ENCODE data around the gene FNTB. TPM values are rescaled to one million over a fixed set of nuclear protein-coding genes. Genes with fewer than 3 reads are reported as not detected.
A peak's percentile ranks its signal among the peaks of the same experiment; 100 is the strongest.

Gene FNTB
- total and polyA plus RNA-seq, 2 experiments from 2014 or later, result 8.6 to 12.5 TPM

GRCh38 chr14:64944041-64944440 lies 42.7 kb upstream of the FNTB start:
- H3K27me3 ChIP-seq (ENCODE audit: insufficient read depth), result no peaks in the 10 kb centered on the region
- Mint-ChIP-seq H3K9me3 (no peaks in the 10 kb centered on the region), H3K27me3 (ENCODE audit: insufficient read depth, low read depth, poor library complexity) (peaks cover 3% of the 10 kb centered on the region), H3K4me1 (peaks cover 25% of the 10 kb centered on the region), H3K27ac (peak overlapping the region; percentile 53; the same call in 1 of the 2 replicates), H3K4me3 (no peak overlapping the region), H3K36me3 (ENCODE audit: low read depth) (peaks cover 12% of the 10 kb centered on the region)
- DNase-seq (ENCODE audit: low spot score) (no peak), ATAC-seq (no peak)
- no peaks in the 10 kb centered on the region for H4K20me1 ChIP-seq (replicated peaks; ENCODE audit: insufficient read depth)
- H3F3A ChIP-seq (replicated peaks; ENCODE audit: low read depth), result no peaks in the 10 kb centered on the region
- H3K27ac ChIP-seq (ENCODE audit: low read depth), result no peak overlapping the region
- no peak overlapping the region for H2AFZ ChIP-seq
- H3K79me2 ChIP-seq (replicated peaks; ENCODE audit: insufficient read depth), result no peaks in the 10 kb centered on the region
- H3K9me2 ChIP-seq (ENCODE audit: insufficient read depth), result no peaks in the 10 kb centered on the region
- no peak overlapping the region for H3K4me3 ChIP-seq
- H3K4me2 ChIP-seq, result no peak overlapping the region
- peaks cover 2% of the 10 kb centered on the region; the same call in 1 of the 2 replicates for H3K36me3 ChIP-seq (ENCODE audit: insufficient read depth)
- H3K4me1 ChIP-seq (ENCODE audit: insufficient read depth), result peaks cover 21% of the 10 kb centered on the region
- TF ChIP-seq EZH2phosphoT487 (IDR thresholded peaks at IDR 0.05; ENCODE audit: unreplicated experiment), result no peak
- TF ChIP-seq, protein P1, sequence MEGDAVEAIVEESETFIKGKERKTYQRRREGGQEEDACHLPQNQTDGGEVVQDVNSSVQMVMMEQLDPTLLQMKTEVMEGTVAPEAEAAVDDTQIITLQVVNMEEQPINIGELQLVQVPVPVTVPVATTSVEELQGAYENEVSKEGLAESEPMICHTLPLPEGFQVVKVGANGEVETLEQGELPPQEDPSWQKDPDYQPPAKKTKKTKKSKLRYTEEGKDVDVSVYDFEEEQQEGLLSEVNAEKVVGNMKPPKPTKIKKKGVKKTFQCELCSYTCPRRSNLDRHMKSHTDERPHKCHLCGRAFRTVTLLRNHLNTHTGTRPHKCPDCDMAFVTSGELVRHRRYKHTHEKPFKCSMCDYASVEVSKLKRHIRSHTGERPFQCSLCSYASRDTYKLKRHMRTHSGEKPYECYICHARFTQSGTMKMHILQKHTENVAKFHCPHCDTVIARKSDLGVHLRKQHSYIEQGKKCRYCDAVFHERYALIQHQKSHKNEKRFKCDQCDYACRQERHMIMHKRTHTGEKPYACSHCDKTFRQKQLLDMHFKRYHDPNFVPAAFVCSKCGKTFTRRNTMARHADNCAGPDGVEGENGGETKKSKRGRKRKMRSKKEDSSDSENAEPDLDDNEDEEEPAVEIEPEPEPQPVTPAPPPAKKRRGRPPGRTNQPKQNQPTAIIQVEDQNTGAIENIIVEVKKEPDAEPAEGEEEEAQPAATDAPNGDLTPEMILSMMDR (conservative IDR thresholded peaks at IDR 0.05; ENCODE audit: low read depth in 2 of 2), result no peak
- TF ChIP-seq STAT1 (IDR thresholded peaks at IDR 0.05; ENCODE audit: unreplicated experiment), result no peak
- TF ChIP-seq ZNF331 (CRISPR knock-in tag; IDR thresholded peaks at IDR 0.05; ENCODE audit: low read depth), result no peak
- TF ChIP-seq EZH2 (IDR thresholded peaks at IDR 0.05; ENCODE audit: low read depth, unreplicated experiment), result no peak
- TF ChIP-seq ETS1 (IDR thresholded peaks at IDR 0.05), result no peak
- no peak for TF ChIP-seq POLR2AphosphoS5 (IDR thresholded peaks at IDR 0.05; ENCODE audit: low read depth)
- no peak for TF ChIP-seq ZNF462 (CRISPR knock-in tag; IDR thresholded peaks at IDR 0.05)
- TF ChIP-seq, protein P2, sequence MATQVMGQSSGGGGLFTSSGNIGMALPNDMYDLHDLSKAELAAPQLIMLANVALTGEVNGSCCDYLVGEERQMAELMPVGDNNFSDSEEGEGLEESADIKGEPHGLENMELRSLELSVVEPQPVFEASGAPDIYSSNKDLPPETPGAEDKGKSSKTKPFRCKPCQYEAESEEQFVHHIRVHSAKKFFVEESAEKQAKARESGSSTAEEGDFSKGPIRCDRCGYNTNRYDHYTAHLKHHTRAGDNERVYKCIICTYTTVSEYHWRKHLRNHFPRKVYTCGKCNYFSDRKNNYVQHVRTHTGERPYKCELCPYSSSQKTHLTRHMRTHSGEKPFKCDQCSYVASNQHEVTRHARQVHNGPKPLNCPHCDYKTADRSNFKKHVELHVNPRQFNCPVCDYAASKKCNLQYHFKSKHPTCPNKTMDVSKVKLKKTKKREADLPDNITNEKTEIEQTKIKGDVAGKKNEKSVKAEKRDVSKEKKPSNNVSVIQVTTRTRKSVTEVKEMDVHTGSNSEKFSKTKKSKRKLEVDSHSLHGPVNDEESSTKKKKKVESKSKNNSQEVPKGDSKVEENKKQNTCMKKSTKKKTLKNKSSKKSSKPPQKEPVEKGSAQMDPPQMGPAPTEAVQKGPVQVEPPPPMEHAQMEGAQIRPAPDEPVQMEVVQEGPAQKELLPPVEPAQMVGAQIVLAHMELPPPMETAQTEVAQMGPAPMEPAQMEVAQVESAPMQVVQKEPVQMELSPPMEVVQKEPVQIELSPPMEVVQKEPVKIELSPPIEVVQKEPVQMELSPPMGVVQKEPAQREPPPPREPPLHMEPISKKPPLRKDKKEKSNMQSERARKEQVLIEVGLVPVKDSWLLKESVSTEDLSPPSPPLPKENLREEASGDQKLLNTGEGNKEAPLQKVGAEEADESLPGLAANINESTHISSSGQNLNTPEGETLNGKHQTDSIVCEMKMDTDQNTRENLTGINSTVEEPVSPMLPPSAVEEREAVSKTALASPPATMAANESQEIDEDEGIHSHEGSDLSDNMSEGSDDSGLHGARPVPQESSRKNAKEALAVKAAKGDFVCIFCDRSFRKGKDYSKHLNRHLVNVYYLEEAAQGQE (IDR thresholded peaks at IDR 0.05; ENCODE audit: unreplicated experiment), result no peak
- no peak for TF ChIP-seq NANOG (IDR thresholded peaks at IDR 0.05; ENCODE audit: borderline replicate concordance)
- no peak for TF ChIP-seq CREB1 (CRISPR knock-in tag; IDR thresholded peaks at IDR 0.05; ENCODE audit: low read depth)
- no peak for TF ChIP-seq ZNF114 (CRISPR knock-in tag; IDR thresholded peaks at IDR 0.05)

Data from GM23338 (cell line).